GM12878 (cell line): ENCODE data around the gene GLT6D1. TPM values are rescaled to one million over a fixed set of nuclear protein-coding genes. Genes with fewer than 3 reads are reported as not detected.

Experiments used
- ATAC-seq: fragments of 200-7000 bp; cut with Tn5 transposase; 3 replicates; pipeline ENCODE4 v1.9.1; 2020; ENCODE audit warnings: mild to moderate bottlenecking, moderate library complexity
- BruUV-seq: library from RNA; stranded (reverse); fragments of 400-500 nt; replicated peaks from 2 replicates; lab custom pipeline; 2021; lab: Mats Ljungman, UMichigan
- CTCF ChIA-PET: fragments of 300-600 bp; sonication (Branson Sonifier 250); formaldehyde crosslinking; extraction: SDS; loops from one replicate; lab custom pipeline; 2021; ENCODE audit warnings: inconsistent platforms; lab: Yijun Ruan, JAX
- POLR2A ChIA-PET: fragments of 350-600 bp; formaldehyde crosslinking; extraction: SDS; loops from one replicate; lab custom pipeline; 2021; ENCODE audit warnings: inconsistent platforms; lab: Charles Lee
- RAD21 ChIA-PET: fragments of 300-600 bp; sonication (Branson Sonifier 250); formaldehyde crosslinking; loops from one replicate; lab custom pipeline; 2023; ENCODE audit warnings: antibody characterized with exemption; ENCODE audit not compliant: unreplicated experiment; lab: Charles Lee
- SMC1A ChIA-PET: fragments of 300-600 bp; sonication (Branson Sonifier 250); formaldehyde crosslinking; loops from one replicate; lab custom pipeline; 2023; ENCODE audit not compliant: unreplicated experiment, uncharacterized antibody; lab: Charles Lee
- DNase-seq: peaks from one replicate; pipeline ENCODE4 v3.0.0-alpha.2; 2011; ENCODE audit warnings: low read depth, low spot score
- FAIRE-seq: peaks from 3 replicates; lab custom pipeline; 2011; peaks lifted over from hg19 to GRCh38; lab: Jason Lieb, UNC
- H2AFZ ChIP-seq: 2 replicates; pipeline ENCODE4 v1.6.0; 2011; ENCODE audit warnings: low read depth, low read length, control low read depth; ENCODE audit not compliant: control insufficient read depth
- H3K27ac ChIP-seq: 2 replicates; pipeline ENCODE4 v1.5.1; 2011; ENCODE audit warnings: control low read depth; ENCODE audit not compliant: control insufficient read depth, insufficient read depth
- H3K27me3 ChIP-seq, 2 experiments: replicated peaks in 1 of 2; 2 replicates each; pipeline versions ENCODE4 v1.6.0 to v1.6.1; 2011; ENCODE audit warnings: low read length in 1 of 2; ENCODE audit not compliant: control insufficient read depth in 2 of 2, insufficient read depth in 2 of 2
- H3K36me3 ChIP-seq, 2 experiments: 2 replicates each; pipeline ENCODE4 v1.5.1; 2011; ENCODE audit warnings: low read length in 1 of 2; ENCODE audit not compliant: control insufficient read depth in 2 of 2, insufficient read depth in 2 of 2
- H3K4me1 ChIP-seq: 2 replicates; pipeline ENCODE4 v1.6.1; 2011; ENCODE audit warnings: mild to moderate bottlenecking, low read length, moderate library complexity, mixed read lengths; ENCODE audit not compliant: control insufficient read depth, insufficient read depth
- H3K4me2 ChIP-seq: 2 replicates; pipeline ENCODE4 v1.6.0; 2011; ENCODE audit warnings: control low read depth; ENCODE audit not compliant: control insufficient read depth, insufficient read depth
- H3K4me3 ChIP-seq: fragments of 200-600 bp; sonication (generic); 2 replicates; pipeline ENCODE4 v1.5.1; 2016
- H3K79me2 ChIP-seq: 2 replicates; pipeline ENCODE4 v1.6.0; 2011; ENCODE audit warnings: low read length; ENCODE audit not compliant: control insufficient read depth, insufficient read depth
- H3K9ac ChIP-seq: 2 replicates; pipeline ENCODE4 v1.8.0; 2011; ENCODE audit warnings: low read length, control low read depth, mixed read lengths; ENCODE audit not compliant: control insufficient read depth, insufficient read depth
- H3K9me3 ChIP-seq: replicated peaks from 3 replicates; pipeline ENCODE4 v1.5.1; 2011; ENCODE audit warnings: mild to moderate bottlenecking, low read length; ENCODE audit not compliant: control insufficient read depth, insufficient read depth
- H4K20me1 ChIP-seq: 2 replicates; pipeline ENCODE4 v1.6.0; 2011; ENCODE audit not compliant: control insufficient read depth, insufficient read depth
- BHLHE40 ChIP-seq, 2 experiments: fragments of 450-650 bp in 1 of 2; IDR thresholded peaks; 2 replicates each; pipeline ENCODE4 v1.6.1; 2011 to 2017; ENCODE audit warnings: low read depth in 2 of 2, borderline replicate concordance in 1 of 2, improper control_type of control experiment in 1 of 2, low read length in 1 of 2, mild to moderate bottlenecking in 1 of 2
- KLF5 ChIP-seq: fragments of 450-650 bp; IDR thresholded peaks from 2 replicates; pipeline ENCODE4 v1.6.1; 2014; ENCODE audit warnings: mild to moderate bottlenecking; ENCODE audit not compliant: partially characterized antibody
- MEF2A ChIP-seq: IDR thresholded peaks from 2 replicates; pipeline ENCODE4 v1.6.1; 2011; ENCODE audit warnings: low read depth, mild to moderate bottlenecking, low read length, moderate library complexity; ENCODE audit not compliant: insufficient read depth
- NKRF ChIP-seq: fragments of 450-650 bp; conservative IDR thresholded peaks from 2 replicates; pipeline ENCODE4 v1.6.1; 2017; ENCODE audit warnings: mild to moderate bottlenecking, moderate library complexity
- SMC3 ChIP-seq: IDR thresholded peaks from 2 replicates; pipeline ENCODE4 v1.6.1; 2011; ENCODE audit warnings: low read length, improper control_type of control experiment, borderline replicate concordance
- ZBTB4 ChIP-seq: fragments of 450-650 bp; formaldehyde crosslinking; IDR thresholded peaks from 2 replicates; pipeline ENCODE4 v1.4.0; 2022; ENCODE audit warnings: mild to moderate bottlenecking, moderate library complexity
- ZNF384 ChIP-seq: IDR thresholded peaks from 2 replicates; pipeline ENCODE4 v1.6.1; 2012; ENCODE audit warnings: low read depth, mild to moderate bottlenecking, low read length, improper control_type of control experiment, borderline replicate concordance
- ZNF622 ChIP-seq: fragments of 450-650 bp; IDR thresholded peaks from 2 replicates; pipeline ENCODE4 v1.6.1; 2017; ENCODE audit warnings: mild to moderate bottlenecking, inconsistent platforms
- ZNF687 ChIP-seq: fragments of 450-650 bp; IDR thresholded peaks from 2 replicates; pipeline ENCODE4 v1.6.1; 2017; ENCODE audit warnings: mild to moderate bottlenecking, moderate library complexity
- WGBS: methylation state at CpG from one replicate; pipeline ENCODE4 v1.1.6; 2016; ENCODE audit warnings: low lambda C conversion rate; ENCODE audit not compliant: insufficient replicate concordance, insufficient coverage; ENCODE audit errors: missing lambda C conversion rate; 5-methylcytosine and 5-hydroxymethylcytosine counted together
- in situ Hi-C: fragments of 300-500 bp; cut with MboI; formaldehyde crosslinking; loops from 9 replicates; pipeline ENCODE4 v1.14.3; 2018; ENCODE audit warnings: mixed read lengths
- intact Hi-C: fragments of 100-400 bp; cut with micrococcal nuclease; formaldehyde crosslinking; loops from one replicate; pipeline ENCODE4 v1.14.2; 2022; ENCODE audit not compliant: unreplicated experiment
- polyA plus RNA-seq, 11 experiments: library from polyadenylated mRNA; depleted of rRNA in 4 of 11; unstranded in 6 of 11; stranded (reverse) in 5 of 11; fragments of >200 nt; fragmentation: Nextera tagmentation in 4 of 11; fragmentation: Illumina TruSeq in 1 of 11; extraction: Ambion mirVana in 4 of 11; extraction: Trizol in 1 of 11; gene quantifications; 1 replicate in 1 of 11; 2 replicates in 10 of 11; pipeline versions ENCODE4 v1.2.1 to v1.2.3, GENCODE V29; 2011 to 2016; ENCODE audit warnings: inconsistent platforms in 2 of 11, missing spikeins in 2 of 11, low read depth in 1 of 11
- total RNA-seq, 4 experiments: library from RNA; depleted of rRNA in 3 of 4; stranded (reverse); fragments of >200 nt in 3 of 4; fragmentation: Illumina TruSeq in 1 of 4; extraction: Trizol in 1 of 4; gene quantifications; 2 replicates each; pipeline versions ENCODE4 v1.2.1 to v1.2.3, GENCODE V29; 2013 to 2021
- TF ChIP-seq, protein P1 (sequence below): fragments of 150-350 bp; IDR thresholded peaks from 2 replicates; pipeline ENCODE4 v1.6.1; 2016; ENCODE audit warnings: low read depth, low read length

The GLT6D1 gene
- total and polyA plus RNA-seq, 10 of the 15 experiments (the other 5 are each of a cell fraction or from before 2014, with no cell fraction given), result not detected

DNA sequence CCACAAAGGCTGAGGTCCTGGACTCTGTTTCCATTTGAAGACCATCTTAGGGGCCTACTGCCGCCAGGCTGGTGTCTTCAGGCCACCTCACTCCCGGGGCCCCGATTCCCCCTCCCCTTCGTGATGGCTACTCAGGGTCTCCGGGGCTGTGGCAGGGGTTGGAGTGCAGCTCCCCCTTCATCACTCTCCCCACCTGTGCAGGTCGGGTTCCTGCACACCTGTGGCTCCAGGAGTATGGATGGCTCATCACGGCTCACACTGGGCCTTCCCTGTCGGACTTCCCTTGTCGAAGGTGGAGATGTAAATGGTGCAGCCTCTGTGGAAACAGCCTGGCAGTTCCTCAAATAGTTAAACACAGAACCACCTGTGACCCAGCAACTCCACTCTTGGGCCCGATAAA, 35.6 kb upstream of the GLT6D1 start (continued):
- TF ChIP-seq MEF2A (no peak), NKRF (no peak), ZBTB4 (CRISPR knock-in tag) (no peak), BHLHE40 (IDR thresholded peaks at IDR 0.05; ENCODE audit: borderline replicate concordance in 1 of 2, low read depth in 2 of 2, low read length in 1 of 2) (no peak), ZNF622 (no peak)

DNA sequence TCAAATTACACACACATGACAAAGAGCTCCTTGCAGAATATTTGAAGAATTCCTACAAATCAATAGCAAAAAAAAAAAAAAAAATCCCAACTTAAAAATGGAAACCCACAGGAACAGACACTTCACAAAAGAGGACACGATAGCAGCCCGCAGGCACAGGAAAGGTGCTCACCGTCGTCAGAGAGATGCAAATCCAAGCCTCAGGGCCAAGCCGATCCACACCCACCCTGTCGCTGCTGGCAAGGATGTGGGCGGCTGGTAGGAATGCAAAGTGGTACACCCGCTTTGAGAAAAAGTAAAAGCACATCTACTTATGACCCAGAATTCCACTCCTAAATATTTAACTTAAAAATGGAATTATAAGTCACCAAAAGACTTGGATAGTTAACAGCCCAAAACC, 34.6 kb upstream of the GLT6D1 start:
- DNase-seq, result no peak
- WGBS, result 29% methylated on average over 8 of the region's 8 CpGs
- Histone ChIP-seq H3K9me3 (no peaks in the 10 kb centered on the region), H3K4me3 (no peak overlapping the region), H2AFZ (no peak overlapping the region), H4K20me1 (no peaks in the 10 kb centered on the region), H3K27ac (no peak overlapping the region), H3K4me2 (no peak overlapping the region), H3K27me3 (no peaks in the 10 kb centered on the region), H3K9ac (no peak overlapping the region), H3K36me3 (no peaks in the 10 kb centered on the region), H3K79me2 (no peaks in the 10 kb centered on the region), H3K4me1 (no peaks in the 10 kb centered on the region)
- intact Hi-C loops, result no loop called here
- CTCF ChIA-PET, result no interaction called here
- in situ Hi-C loops, result no loop called here
- ATAC-seq, result no peak
- FAIRE-seq, result no peak
- SMC1A ChIA-PET, result no interaction called here
- RAD21 ChIA-PET, result no interaction called here
- POLR2A ChIA-PET, result no interaction called here
- BruUV-seq, result no TSS peak
- TF ChIP-seq ZNF687 (no peak), SMC3 (no peak), KLF5 (no peak), ZNF384 (no peak)
- TF ChIP-seq, protein P1, sequence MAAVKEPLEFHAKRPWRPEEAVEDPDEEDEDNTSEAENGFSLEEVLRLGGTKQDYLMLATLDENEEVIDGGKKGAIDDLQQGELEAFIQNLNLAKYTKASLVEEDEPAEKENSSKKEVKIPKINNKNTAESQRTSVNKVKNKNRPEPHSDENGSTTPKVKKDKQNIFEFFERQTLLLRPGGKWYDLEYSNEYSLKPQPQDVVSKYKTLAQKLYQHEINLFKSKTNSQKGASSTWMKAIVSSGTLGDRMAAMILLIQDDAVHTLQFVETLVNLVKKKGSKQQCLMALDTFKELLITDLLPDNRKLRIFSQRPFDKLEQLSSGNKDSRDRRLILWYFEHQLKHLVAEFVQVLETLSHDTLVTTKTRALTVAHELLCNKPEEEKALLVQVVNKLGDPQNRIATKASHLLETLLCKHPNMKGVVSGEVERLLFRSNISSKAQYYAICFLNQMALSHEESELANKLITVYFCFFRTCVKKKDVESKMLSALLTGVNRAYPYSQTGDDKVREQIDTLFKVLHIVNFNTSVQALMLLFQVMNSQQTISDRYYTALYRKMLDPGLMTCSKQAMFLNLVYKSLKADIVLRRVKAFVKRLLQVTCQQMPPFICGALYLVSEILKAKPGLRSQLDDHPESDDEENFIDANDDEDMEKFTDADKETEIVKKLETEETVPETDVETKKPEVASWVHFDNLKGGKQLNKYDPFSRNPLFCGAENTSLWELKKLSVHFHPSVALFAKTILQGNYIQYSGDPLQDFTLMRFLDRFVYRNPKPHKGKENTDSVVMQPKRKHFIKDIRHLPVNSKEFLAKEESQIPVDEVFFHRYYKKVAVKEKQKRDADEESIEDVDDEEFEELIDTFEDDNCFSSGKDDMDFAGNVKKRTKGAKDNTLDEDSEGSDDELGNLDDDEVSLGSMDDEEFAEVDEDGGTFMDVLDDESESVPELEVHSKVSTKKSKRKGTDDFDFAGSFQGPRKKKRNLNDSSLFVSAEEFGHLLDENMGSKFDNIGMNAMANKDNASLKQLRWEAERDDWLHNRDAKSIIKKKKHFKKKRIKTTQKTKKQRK, result no peak
